ENCODE measurements around the gene DNAH11.
"Not testable (repeated sequence)": the region's sequence is repeated elsewhere in the genome, so short reads cannot be mapped to it uniquely, and the experiment has no call there.

Gene DNAH11

DNA sequence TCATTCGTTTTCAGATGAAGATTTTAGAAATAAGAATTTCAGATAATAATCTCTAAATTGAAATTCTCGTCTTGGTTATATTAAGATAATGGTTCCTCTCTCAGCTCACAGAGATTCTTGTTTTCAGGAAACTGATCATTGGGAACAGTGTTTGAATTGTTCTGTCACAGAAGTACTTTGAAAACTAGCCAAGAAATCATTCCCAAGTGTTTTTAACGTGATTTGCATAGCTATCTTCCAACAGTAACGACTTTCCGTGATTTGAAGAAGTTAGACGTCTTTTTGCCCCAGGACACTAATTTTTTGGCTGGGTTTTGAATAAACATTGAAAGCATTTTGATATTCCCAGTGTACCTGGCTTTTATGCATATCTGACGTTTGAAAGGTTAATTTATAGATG is 286.9 kb downstream of the DNAH11 start:
- Mint-ChIP-seq H3K27me3 (ENCODE audit: low read depth) (no peaks in the 10 kb centered on the region), H3K4me3 (no peak overlapping the region), H3K4me1 (ENCODE audit: low read depth) (no peaks in the 10 kb centered on the region), H3K36me3 (ENCODE audit: low read depth) (no peaks in the 10 kb centered on the region), H3K27ac (no peak overlapping the region), H3K9me3 (no peaks in the 10 kb centered on the region)
- no peak for DNase-seq (ENCODE audit: low spot score)

DNA sequence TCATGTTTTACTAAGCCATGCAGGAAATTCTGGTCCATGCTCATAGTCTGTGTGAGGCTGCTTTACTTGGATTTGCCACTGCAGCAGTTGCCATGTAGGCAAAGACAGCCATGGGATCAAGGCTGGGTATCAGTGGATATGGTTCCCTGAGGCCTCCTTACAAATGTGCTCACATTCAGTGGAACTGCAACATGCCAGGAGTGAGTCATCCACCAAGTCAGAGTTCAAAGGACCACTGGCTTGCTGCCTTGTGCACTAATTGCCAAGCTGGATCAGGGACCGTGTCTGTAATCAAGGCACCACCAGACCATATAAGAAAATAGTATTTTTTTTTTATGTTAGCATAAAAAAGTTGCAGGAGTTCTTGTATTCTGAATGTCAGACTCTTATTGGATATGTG is 301.9 kb downstream of the DNAH11 start:
- no peak overlapping the region for H3K4me3 Mint-ChIP-seq
- H3K27me3 Mint-ChIP-seq (ENCODE audit: low read depth) = peaks cover 5% of the 10 kb centered on the region
- H3K4me1 Mint-ChIP-seq (ENCODE audit: low read depth) = no peaks in the 10 kb centered on the region
- H3K9me3 Mint-ChIP-seq = no peaks in the 10 kb centered on the region
- no peak for DNase-seq (ENCODE audit: low spot score)
- no peaks in the 10 kb centered on the region for H3K36me3 Mint-ChIP-seq (ENCODE audit: low read depth)
- H3K27ac Mint-ChIP-seq = no peak overlapping the region

DNA sequence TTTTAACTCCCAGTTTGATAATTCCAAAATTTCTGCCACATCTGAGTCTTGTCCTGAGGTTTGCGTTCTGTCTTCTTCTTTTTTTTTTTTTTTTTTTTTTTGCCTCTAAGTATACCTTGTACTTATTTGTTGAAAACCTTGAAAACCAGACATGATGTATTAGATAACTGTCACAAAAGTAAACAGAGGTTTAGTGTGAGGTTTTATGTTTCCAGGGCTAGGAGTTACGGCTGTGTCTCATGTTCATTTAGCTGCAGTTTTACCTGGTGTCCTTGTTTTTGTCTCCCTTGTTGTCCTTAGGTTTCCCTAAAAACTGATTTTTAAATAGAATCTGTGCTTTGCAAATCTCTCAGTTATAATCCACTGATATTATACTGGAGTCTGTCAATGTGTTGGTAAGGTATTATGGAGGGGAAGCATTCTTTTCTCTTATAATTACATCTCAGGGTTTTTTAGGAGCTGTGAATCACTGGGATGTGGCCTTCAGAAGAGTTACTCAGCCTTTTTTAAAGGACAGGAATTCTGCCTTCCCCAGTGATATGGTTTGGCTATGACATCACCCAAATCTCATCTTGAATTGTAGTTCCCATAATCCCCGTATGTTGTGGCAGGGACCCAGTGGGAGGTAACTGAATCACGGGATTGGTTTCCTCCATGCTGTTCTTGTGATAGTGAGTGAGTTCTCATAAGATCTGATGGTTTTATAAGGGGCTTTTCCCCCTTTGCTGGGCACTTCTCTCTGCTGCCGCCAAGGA is 307.9 kb downstream of the DNAH11 start:
- Mint-ChIP-seq H3K9me3 (no peaks in the 10 kb centered on the region), H3K36me3 (ENCODE audit: low read depth) (no peaks in the 10 kb centered on the region), H3K27me3 (ENCODE audit: low read depth) (peaks cover 4% of the 10 kb centered on the region), H3K4me1 (ENCODE audit: low read depth) (peaks cover 12% of the 10 kb centered on the region), H3K27ac (no peak overlapping the region), H3K4me3 (no peak overlapping the region)
- DNase-seq (ENCODE audit: low spot score) = no peak

DNA sequence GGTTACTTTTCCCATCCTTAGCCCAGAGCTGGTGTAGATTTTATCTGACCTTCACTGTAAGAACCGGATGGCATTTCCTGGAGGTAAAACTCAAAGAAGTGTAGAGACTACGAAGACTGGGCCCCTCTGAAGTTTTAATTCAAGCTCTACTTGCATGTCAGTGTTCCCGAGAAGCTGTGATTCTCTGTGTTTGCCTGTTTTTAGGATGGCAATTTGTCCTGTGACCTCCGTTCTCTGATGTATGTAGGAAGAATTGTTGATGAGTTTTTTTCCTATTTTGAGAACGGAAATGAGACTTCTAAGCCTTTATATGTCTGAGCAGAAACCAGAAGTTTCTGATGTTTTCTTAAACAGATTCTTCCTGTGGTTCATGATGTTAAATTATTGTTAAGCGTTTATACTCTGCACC is 308.7 kb downstream of the DNAH11 start:
- Mint-ChIP-seq H3K4me1 (ENCODE audit: low read depth) (peaks cover 12% of the 10 kb centered on the region), H3K36me3 (ENCODE audit: low read depth) (no peaks in the 10 kb centered on the region), H3K9me3 (no peaks in the 10 kb centered on the region), H3K4me3 (peak overlapping the region; percentile 79), H3K27ac (peak overlapping the region; percentile 85), H3K27me3 (ENCODE audit: low read depth) (peaks cover 7% of the 10 kb centered on the region)
- no peak for DNase-seq (ENCODE audit: low spot score)

DNA sequence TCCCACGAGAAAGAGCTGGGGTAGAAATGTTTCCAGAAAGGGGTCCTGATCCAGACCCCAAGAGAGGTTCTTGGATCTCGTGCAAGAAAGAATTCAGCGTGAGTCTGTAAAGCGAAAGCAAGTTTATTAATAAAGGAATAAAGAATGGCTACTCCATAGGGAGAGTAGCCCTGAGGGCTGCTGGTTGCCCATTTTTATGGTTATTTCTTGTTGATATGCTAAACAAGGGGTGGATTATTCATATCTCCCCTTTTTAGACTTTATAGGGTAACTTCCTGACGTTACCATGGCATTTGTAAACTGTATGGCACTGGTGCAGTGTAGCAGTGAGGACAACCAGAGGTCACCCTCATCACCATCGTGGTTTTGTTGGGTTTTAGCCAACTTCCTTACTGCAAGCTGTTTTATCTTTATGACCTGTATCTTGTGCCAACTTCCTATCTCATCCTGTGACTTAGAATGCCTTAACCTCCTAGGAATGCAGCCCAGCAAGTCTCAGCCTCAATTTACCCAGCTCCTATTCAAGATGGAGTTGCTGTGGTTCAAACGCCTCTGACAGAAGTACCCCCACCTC is 322.9 kb downstream of the DNAH11 start:
- not testable (repeated sequence) for H3K9me3 Mint-ChIP-seq; H3K27ac Mint-ChIP-seq; H3K4me1 Mint-ChIP-seq (ENCODE audit: low read depth); H3K27me3 Mint-ChIP-seq (ENCODE audit: low read depth); DNase-seq (ENCODE audit: low spot score); H3K36me3 Mint-ChIP-seq (ENCODE audit: low read depth); H3K4me3 Mint-ChIP-seq

DNA sequence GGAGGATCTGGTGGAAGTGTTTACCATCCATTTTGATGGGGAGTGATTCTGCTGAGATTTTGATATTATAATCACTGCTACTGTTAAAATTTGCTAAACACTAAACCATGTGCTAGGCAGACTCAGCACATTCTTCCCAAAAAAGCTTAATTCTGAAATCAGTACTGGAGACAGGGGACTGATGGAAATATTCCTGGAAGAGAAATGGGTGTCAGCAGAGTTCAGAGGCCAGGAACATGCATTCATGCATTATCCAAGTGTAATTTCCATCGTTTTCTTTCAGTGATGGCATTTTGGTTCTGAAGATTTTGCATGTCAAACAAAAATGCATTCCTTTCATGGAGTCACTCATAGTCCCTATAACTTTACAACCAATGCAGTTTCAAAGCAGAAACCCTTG is 323.9 kb downstream of the DNAH11 start:
- H3K27ac Mint-ChIP-seq = no peak overlapping the region
- H3K27me3 Mint-ChIP-seq (ENCODE audit: low read depth) = no peaks in the 10 kb centered on the region
- no peaks in the 10 kb centered on the region for H3K36me3 Mint-ChIP-seq (ENCODE audit: low read depth)
- H3K4me1 Mint-ChIP-seq (ENCODE audit: low read depth) = no peaks in the 10 kb centered on the region
- H3K9me3 Mint-ChIP-seq = no peaks in the 10 kb centered on the region
- no peak for DNase-seq (ENCODE audit: low spot score)
- no peak overlapping the region for H3K4me3 Mint-ChIP-seq

DNA sequence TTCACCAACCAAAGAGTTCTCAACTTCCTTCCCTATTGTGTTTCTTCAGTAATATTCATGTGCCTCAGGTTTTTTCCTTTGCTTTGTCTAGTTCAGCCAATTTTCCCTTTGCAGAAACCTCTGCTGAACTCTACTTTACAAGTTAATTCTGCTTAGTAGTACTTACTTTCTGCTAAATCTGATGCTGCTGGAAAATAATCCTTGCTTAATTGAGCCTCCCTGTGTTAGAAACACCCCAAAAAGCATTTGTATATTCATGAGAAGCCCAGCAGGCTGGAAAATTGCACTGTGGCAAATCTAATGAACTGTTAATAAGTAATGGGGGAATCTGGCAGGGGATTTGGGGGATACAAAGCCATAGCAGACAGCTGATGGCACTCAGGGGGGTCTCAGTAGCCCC is 324.4 kb downstream of the DNAH11 start:
- DNase-seq (ENCODE audit: low spot score) = no peak
- no peaks in the 10 kb centered on the region for H3K9me3 Mint-ChIP-seq
- no peaks in the 10 kb centered on the region for H3K4me1 Mint-ChIP-seq (ENCODE audit: low read depth)
- no peaks in the 10 kb centered on the region for H3K36me3 Mint-ChIP-seq (ENCODE audit: low read depth)
- H3K4me3 Mint-ChIP-seq = no peak overlapping the region
- no peaks in the 10 kb centered on the region for H3K27me3 Mint-ChIP-seq (ENCODE audit: low read depth)
- H3K27ac Mint-ChIP-seq = no peak overlapping the region

DNA sequence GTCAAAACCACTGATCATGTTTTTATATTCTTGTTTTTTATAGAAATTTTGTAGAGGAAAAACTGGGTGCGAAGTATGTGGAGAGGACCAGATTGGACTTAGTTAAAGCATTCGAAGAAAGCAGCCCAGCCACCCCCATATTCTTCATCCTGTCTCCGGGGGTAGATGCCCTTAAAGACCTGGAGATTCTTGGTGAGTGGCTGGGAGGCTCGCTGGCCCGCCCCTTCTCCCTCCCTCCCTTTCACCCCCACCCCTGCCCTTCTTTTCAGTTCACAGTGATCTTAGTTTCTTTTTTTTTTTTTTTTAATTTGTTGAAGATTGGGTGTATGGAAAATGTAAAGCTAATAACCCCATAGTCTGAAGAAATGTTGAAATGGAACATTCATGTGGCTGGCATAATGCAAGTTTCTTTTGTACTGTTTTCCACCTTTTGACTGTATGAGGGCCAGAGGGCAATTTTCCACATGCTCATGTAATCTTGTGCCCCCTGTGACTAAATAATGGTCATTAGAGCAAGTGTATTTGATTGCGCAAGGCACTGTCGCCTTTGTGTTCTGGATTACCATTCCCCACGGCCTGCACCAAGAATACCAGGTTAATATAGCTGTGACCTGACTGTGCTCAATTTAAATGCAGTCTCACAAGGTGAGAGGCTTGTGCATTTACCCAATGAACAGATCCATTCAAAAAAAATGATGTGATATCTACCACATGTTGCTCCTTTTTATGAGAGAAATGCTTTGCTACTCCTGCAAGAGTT is 325.2 kb downstream of the DNAH11 start:
- H3K27ac Mint-ChIP-seq = no peak overlapping the region
- no peak overlapping the region for H3K4me3 Mint-ChIP-seq
- no peaks in the 10 kb centered on the region for H3K4me1 Mint-ChIP-seq (ENCODE audit: low read depth)
- DNase-seq (ENCODE audit: low spot score) = no peak
- H3K27me3 Mint-ChIP-seq (ENCODE audit: low read depth) = no peaks in the 10 kb centered on the region
- H3K9me3 Mint-ChIP-seq = no peaks in the 10 kb centered on the region
- H3K36me3 Mint-ChIP-seq (ENCODE audit: low read depth) = no peaks in the 10 kb centered on the region

DNA sequence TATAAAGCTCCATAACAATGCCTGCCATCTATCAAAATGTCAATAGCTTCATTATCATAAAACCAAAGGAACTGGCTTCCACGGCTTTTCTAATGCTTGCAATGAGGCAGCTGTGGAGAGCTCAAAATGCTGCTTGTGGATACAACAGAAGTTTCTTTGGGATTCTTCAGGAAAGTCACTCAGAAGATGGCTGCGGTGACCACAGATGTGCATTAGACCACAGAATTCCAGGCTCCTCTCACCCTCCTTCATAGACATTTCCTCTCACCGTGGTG is 325.7 kb downstream of the DNAH11 start:
- Mint-ChIP-seq H3K9me3 (no peaks in the 10 kb centered on the region), H3K36me3 (ENCODE audit: low read depth) (peaks cover 3% of the 10 kb centered on the region), H3K4me1 (ENCODE audit: low read depth) (no peaks in the 10 kb centered on the region), H3K27ac (no peak overlapping the region), H3K27me3 (ENCODE audit: low read depth) (no peaks in the 10 kb centered on the region), H3K4me3 (no peak overlapping the region)
- DNase-seq (ENCODE audit: low spot score) = no peak

DNA sequence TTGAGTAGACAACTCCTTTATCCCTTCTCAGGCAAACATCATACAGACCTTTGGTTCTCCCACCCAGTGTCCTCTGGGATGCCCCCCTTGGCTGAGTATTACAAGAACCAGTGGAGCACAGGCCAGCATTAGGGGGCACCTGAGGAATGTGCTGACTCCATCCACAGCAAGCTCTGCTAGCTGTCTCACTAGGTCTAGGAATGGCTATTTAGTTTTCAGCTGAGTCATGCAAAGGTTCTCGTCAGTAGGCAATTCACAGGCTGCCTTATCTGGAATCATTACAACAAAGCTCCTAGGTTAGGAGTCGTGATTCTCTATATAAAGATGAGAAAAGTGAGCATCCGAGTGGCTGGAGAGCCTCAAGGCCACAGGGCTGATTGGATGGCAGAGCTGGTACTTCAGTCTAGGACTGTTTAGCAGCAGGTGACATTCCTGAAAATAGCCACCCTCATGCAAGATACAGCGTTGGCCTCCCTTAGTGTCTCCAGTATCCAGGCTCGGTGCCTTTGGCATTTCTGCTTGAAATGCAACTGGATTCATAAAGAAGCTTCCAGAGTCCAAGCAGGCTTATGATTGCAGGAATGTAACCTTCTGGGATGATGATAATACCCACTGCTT is 327.1 kb downstream of the DNAH11 start:
- Mint-ChIP-seq H3K9me3 (no peaks in the 10 kb centered on the region), H3K27ac (no peak overlapping the region), H3K4me3 (no peak overlapping the region), H3K4me1 (ENCODE audit: low read depth) (no peaks in the 10 kb centered on the region), H3K36me3 (ENCODE audit: low read depth) (peaks cover 3% of the 10 kb centered on the region), H3K27me3 (ENCODE audit: low read depth) (no peaks in the 10 kb centered on the region)
- no peak for DNase-seq (ENCODE audit: low spot score)

DNA sequence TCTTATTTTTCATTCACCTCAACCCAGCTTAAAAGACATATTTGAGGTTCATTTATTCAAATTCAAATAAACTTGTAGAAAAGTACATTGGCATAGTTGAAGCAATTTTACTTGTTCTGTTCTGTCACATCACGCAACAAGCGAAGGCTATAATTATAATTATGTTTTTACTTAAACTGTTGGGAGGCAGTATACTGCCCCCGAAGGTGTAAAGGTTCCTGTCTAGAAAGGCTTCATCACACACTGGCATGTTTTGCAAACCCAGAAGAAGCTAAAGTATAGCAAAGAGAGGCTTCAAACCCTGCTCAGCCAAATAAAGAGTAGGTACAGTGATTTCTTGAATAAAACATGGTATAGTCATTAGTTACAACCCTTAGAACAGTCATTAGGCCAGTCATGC is 340.2 kb downstream of the DNAH11 start:
- Mint-ChIP-seq H3K36me3 (ENCODE audit: low read depth) (no peaks in the 10 kb centered on the region), H3K4me3 (no peak overlapping the region), H3K4me1 (ENCODE audit: low read depth) (no peaks in the 10 kb centered on the region), H3K27ac (no peak overlapping the region), H3K9me3 (no peaks in the 10 kb centered on the region), H3K27me3 (ENCODE audit: low read depth) (no peaks in the 10 kb centered on the region)
- DNase-seq (ENCODE audit: low spot score) = no peak

DNA sequence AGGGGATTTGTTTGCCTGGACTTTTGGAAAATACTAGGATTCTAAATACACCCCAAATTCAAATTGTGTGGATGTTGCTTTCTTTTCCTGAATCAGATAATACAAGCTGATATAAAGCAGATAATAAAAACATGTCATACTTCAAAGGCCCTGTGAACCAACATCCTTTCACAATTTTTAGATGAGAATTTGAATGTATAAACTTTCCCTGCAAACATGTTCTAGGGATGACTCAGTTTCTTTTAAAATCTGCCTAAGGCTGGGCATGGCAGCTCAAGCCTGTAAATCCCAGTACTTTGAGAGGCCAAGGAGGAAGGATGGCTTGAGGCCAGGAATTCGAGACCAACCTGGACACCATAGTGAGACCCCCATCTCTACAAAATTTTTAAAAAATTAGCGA is 340.7 kb downstream of the DNAH11 start:
- not testable (repeated sequence) for H3K9me3 Mint-ChIP-seq; H3K27ac Mint-ChIP-seq; H3K36me3 Mint-ChIP-seq (ENCODE audit: low read depth); H3K4me1 Mint-ChIP-seq (ENCODE audit: low read depth); DNase-seq (ENCODE audit: low spot score); H3K27me3 Mint-ChIP-seq (ENCODE audit: low read depth); H3K4me3 Mint-ChIP-seq

DNA sequence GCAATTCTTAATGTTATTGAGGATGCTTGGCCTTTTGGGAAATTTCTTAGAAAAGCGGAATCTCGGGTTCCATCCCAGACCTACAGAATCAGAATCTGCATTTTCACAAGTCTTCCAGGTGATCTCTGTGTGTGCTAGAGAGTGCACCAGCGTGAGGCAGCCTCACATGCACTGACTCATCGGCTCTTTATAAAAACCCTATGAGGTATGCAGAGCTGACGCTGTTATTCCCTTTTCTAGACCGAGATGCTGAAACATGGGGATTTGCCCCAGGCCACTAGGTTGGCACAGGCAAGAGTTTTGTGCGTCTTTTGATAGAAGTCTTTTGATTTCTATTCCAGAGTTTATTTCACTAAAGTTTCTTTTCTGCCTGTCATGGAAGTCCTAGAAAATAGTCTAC is 341.7 kb downstream of the DNAH11 start:
- no peak for DNase-seq (ENCODE audit: low spot score)
- no peak overlapping the region for H3K4me3 Mint-ChIP-seq
- H3K27me3 Mint-ChIP-seq (ENCODE audit: low read depth) = no peaks in the 10 kb centered on the region
- H3K4me1 Mint-ChIP-seq (ENCODE audit: low read depth) = no peaks in the 10 kb centered on the region
- H3K27ac Mint-ChIP-seq = no peak overlapping the region
- no peaks in the 10 kb centered on the region for H3K9me3 Mint-ChIP-seq
- no peaks in the 10 kb centered on the region for H3K36me3 Mint-ChIP-seq (ENCODE audit: low read depth)

DNA sequence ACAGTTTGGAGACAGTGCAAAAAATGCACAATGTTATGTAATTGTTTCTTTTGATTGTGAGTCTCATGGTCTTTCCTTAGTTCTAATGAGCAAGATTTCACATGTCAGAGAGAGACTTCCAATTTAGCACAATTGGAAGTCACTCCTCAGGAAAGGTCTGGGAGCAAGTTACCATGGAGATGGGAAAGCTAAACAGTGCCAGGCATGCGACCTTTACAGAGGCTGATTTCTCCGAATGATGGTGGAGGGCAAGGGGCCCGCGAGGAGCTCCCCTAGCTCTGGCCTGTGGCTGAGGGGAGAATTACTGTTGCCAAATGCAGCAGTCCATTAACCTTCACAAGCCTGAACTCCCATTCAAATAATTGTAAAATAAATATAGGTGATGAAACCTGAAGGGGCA is 343.6 kb downstream of the DNAH11 start:
- Mint-ChIP-seq H3K4me1 (ENCODE audit: low read depth) (no peaks in the 10 kb centered on the region), H3K9me3 (no peaks in the 10 kb centered on the region), H3K27me3 (ENCODE audit: low read depth) (no peaks in the 10 kb centered on the region), H3K36me3 (ENCODE audit: low read depth) (no peaks in the 10 kb centered on the region), H3K27ac (no peak overlapping the region), H3K4me3 (no peak overlapping the region)
- DNase-seq (ENCODE audit: low spot score) = no peak
